Upper lobe of left lung (tissue), 6 donors: ENCODE data around the gene PRKCQ. TPM values are rescaled to one million over a fixed set of nuclear protein-coding genes. Genes with fewer than 3 reads are reported as not detected.

Experiments
- ATAC-seq, 2 donors: fragments of 200-7000 bp; cut with Tn5 transposase; one replicate each; pipeline ENCODE4 v1.9.1; 2022; ENCODE audit warnings: mild to moderate bottlenecking in 2 of 2, moderate library complexity in 2 of 2; ENCODE audit not compliant: low FRiP score in 2 of 2
- DNase-seq, 2 donors: peaks; one replicate each; pipeline ENCODE4 v3.0.0-alpha.2; 2019 to 2020
- H3K27ac ChIP-seq, 4 donors: fragments of 200-600 bp; sonication (generic); one replicate each; pipeline ENCODE4 v1.5.1; 2016 to 2019
- H3K27me3 ChIP-seq, 4 donors: fragments of 200-600 bp; sonication (generic); one replicate each; pipeline ENCODE4 v1.5.1; 2017 to 2019
- H3K36me3 ChIP-seq, 4 donors: fragments of 200-600 bp; sonication (generic); one replicate each; pipeline ENCODE4 v1.5.1; 2016 to 2019
- H3K4me1 ChIP-seq, 4 donors: fragments of 200-600 bp; sonication (generic); one replicate each; pipeline ENCODE4 v1.5.1; 2018 to 2019
- H3K4me3 ChIP-seq, 4 donors: fragments of 200-600 bp; sonication (generic); one replicate each; pipeline ENCODE4 v1.5.1; 2017 to 2019; ENCODE audit warnings: mild to moderate bottlenecking in 2 of 4, moderate library complexity in 1 of 4
- H3K9me3 ChIP-seq, 4 donors: fragments of 200-600 bp; sonication (generic); one replicate each; pipeline ENCODE4 v1.5.1; 2018 to 2019
- CTCF ChIP-seq, 6 experiments: fragments of 450-650 bp in 4 of 6; fragments of 200-600 bp in 2 of 6; sonication (generic) in 2 of 6; IDR thresholded peaks; one replicate each; pipeline ENCODE4 v1.5.1; 2016 to 2019; ENCODE audit warnings: antibody characterized with exemption in 6 of 6
- EP300 ChIP-seq, 4 donors: sonication (generic); formaldehyde crosslinking; IDR thresholded peaks; one replicate each; pipeline ENCODE4 v1.5.1; 2017; ENCODE audit warnings: antibody characterized with exemption in 4 of 4, control low read depth in 2 of 4
- POLR2A ChIP-seq, 4 donors: fragments of 450-650 bp; IDR thresholded peaks; one replicate each; pipeline ENCODE4 v1.5.1; 2016 to 2017; ENCODE audit warnings: antibody characterized with exemption in 4 of 4, mild to moderate bottlenecking in 2 of 4
- POLR2AphosphoS5 ChIP-seq, 2 donors: sonication (generic); formaldehyde crosslinking; IDR thresholded peaks; one replicate each; pipeline ENCODE4 v1.5.1; 2017; ENCODE audit warnings: antibody characterized with exemption in 2 of 2
- WGBS, 2 donors: methylation state at CpG; one replicate each; pipeline ENCODE4 v1.1.5; 2017 to 2018; 5-methylcytosine and 5-hydroxymethylcytosine counted together
- total RNA-seq, 6 donors: library from RNA; depleted of rRNA in 4 of 6; stranded (reverse); fragments of >200 nt in 4 of 6; gene quantifications; one replicate each; pipeline versions ENCODE4 v1.1.0 to v1.2.1, GENCODE V29; 2016 to 2021
- donor health status: DM: no; HTN: no; CAD: no; lungs with moderate emphysema.
- donor health status: DM: no; HTN: yes; CAD: no; lungs with severe emphysema.

The PRKCQ gene
- total RNA-seq, 6 donors from 2014 or later, result 6.5 to 16.8 (median 11.2) TPM

GRCh38 chr10:6609625-6610024, 29.5 kb upstream of the PRKCQ start:
- no peak for TF ChIP-seq EP300 (IDR thresholded peaks at IDR 0.05)
- TF ChIP-seq CTCF (IDR thresholded peaks at IDR 0.05), result no peak
- no peak for TF ChIP-seq POLR2AphosphoS5 (IDR thresholded peaks at IDR 0.05)
- TF ChIP-seq POLR2A (IDR thresholded peaks at IDR 0.05), result no peak
- ATAC-seq, result no peak
- no peaks in the 10 kb centered on the region for H3K27me3 ChIP-seq

GRCh38 chr10:6607778-6608177, 27.7 kb upstream of the PRKCQ start:
- H3K36me3 ChIP-seq, result no peaks in the 10 kb centered on the region
- H3K4me3 ChIP-seq, result no peak overlapping the region
- no peak overlapping the region for H3K27ac ChIP-seq
- no peaks in the 10 kb centered on the region for H3K9me3 ChIP-seq
- 75 to 81% methylated on average over 2 of the region's 2 CpGs for WGBS, 2 donors
- no peak for TF ChIP-seq CTCF (IDR thresholded peaks at IDR 0.05)
- no peak for TF ChIP-seq EP300 (IDR thresholded peaks at IDR 0.05)
- TF ChIP-seq POLR2AphosphoS5 (IDR thresholded peaks at IDR 0.05), result no peak
- TF ChIP-seq POLR2A (IDR thresholded peaks at IDR 0.05), result no peak
- H3K27me3 ChIP-seq, result no peaks in the 10 kb centered on the region
- DNase-seq (no peak), ATAC-seq (peak in 1 of 2 donors; percentile 53)
- no peaks in the 10 kb centered on the region for H3K4me1 ChIP-seq

More at GRCh38 chr10:6609625-6610024, 29.5 kb upstream of the PRKCQ start:
- no peak for DNase-seq
- Histone ChIP-seq H3K4me1 (no peaks in the 10 kb centered on the region), H3K4me3 (no peak overlapping the region), H3K36me3 (no peaks in the 10 kb centered on the region), H3K9me3 (no peaks in the 10 kb centered on the region), H3K27ac (no peak overlapping the region)

GRCh38 chr10:6607182-6607581, 27.1 kb upstream of the PRKCQ start:
- no peak for TF ChIP-seq CTCF (IDR thresholded peaks at IDR 0.05)
- TF ChIP-seq EP300 (IDR thresholded peaks at IDR 0.05), result no peak
- no peak for TF ChIP-seq POLR2A (IDR thresholded peaks at IDR 0.05)
- no peak for TF ChIP-seq POLR2AphosphoS5 (IDR thresholded peaks at IDR 0.05)
- H3K4me1 ChIP-seq, result no peaks in the 10 kb centered on the region
- 69 to 84% methylated on average over 3 of the region's 3 CpGs for WGBS, 2 donors
- no peaks in the 10 kb centered on the region for H3K27me3 ChIP-seq
- no peak overlapping the region for H3K27ac ChIP-seq
- H3K36me3 ChIP-seq, result no peaks in the 10 kb centered on the region
- H3K4me3 ChIP-seq, result no peak overlapping the region
- ATAC-seq (peak in 1 of 2 donors; percentile 24), DNase-seq (no peak)
- no peaks in the 10 kb centered on the region for H3K9me3 ChIP-seq

- no peak for DNase-seq
- Histone ChIP-seq H3K4me3 (no peak overlapping the region), H3K36me3 (no peaks in the 10 kb centered on the region), H3K27me3 (no peaks in the 10 kb centered on the region), H3K4me1 (peaks cover 0 to 8% (median 2%) of the 10 kb centered on the region in 4 donors), H3K9me3 (no peaks in the 10 kb centered on the region), H3K27ac (no peak overlapping the region)
- 72 to 74% methylated on average over 15 of the region's 15 CpGs for WGBS, 2 donors
- no peak for TF ChIP-seq CTCF (IDR thresholded peaks at IDR 0.05)
- no peak for TF ChIP-seq POLR2AphosphoS5 (IDR thresholded peaks at IDR 0.05)
- no peak for TF ChIP-seq EP300 (IDR thresholded peaks at IDR 0.05)
- no peak for TF ChIP-seq POLR2A (IDR thresholded peaks at IDR 0.05)
- ATAC-seq, result no peak
Observed at GRCh38 chr10:6603142-6604125, 23.4 kb upstream of the PRKCQ start.
